Smooth muscle cell (in vitro differentiated cells): Measurements from ENCODE around the gene OAF. TPM values are rescaled to one million over a fixed set of nuclear protein-coding genes. Genes with fewer than 3 reads are reported as not detected.

Experiments
- DNase-seq: peaks from one replicate; lab custom pipeline; 2025; ENCODE audit not compliant: unreplicated experiment; lab: John Stamatoyannopoulos, UW
- H2AFZ ChIP-seq: fragments of 200-600 bp; sonication (generic); 2 replicates; pipeline ENCODE4 v1.6.0; 2016; ENCODE audit warnings: antibody characterized with exemption, low read depth, mild to moderate bottlenecking
- H3F3A ChIP-seq: fragments of 200-600 bp; sonication (generic); 2 replicates; pipeline ENCODE4 v1.6.0; 2017; ENCODE audit warnings: antibody characterized with exemption, low read depth
- H3K27ac ChIP-seq: fragments of 200-600 bp; sonication (generic); 2 replicates; pipeline ENCODE4 v1.5.1; 2016; ENCODE audit warnings: low read depth, mild to moderate bottlenecking
- H3K27me3 ChIP-seq: fragments of 200-600 bp; sonication (generic); 2 replicates; pipeline ENCODE4 v1.6.1; 2016; ENCODE audit warnings: low read depth, mild to moderate bottlenecking
- H3K36me3 ChIP-seq: fragments of 200-600 bp; sonication (generic); 2 replicates; pipeline ENCODE4 v1.5.1; 2016; ENCODE audit warnings: low read depth
- H3K4me1 ChIP-seq: fragments of 200-600 bp; sonication (generic); 2 replicates; pipeline ENCODE4 v1.5.1; 2016; ENCODE audit warnings: low read depth
- H3K4me2 ChIP-seq: fragments of 200-600 bp; sonication (generic); 2 replicates; pipeline ENCODE4 v1.6.0; 2016; ENCODE audit warnings: mild to moderate bottlenecking
- H3K4me3 ChIP-seq: fragments of 200-600 bp; sonication (generic); 2 replicates; pipeline ENCODE4 v1.5.1; 2016; ENCODE audit warnings: mild to moderate bottlenecking
- H3K79me2 ChIP-seq: fragments of 200-600 bp; sonication (generic); 2 replicates; pipeline ENCODE4 v1.6.0; 2016; ENCODE audit warnings: low read depth, mild to moderate bottlenecking
- H3K9ac ChIP-seq: fragments of 200-600 bp; sonication (generic); 2 replicates; pipeline ENCODE4 v1.6.0; 2016; ENCODE audit warnings: low read depth
- H3K9me3 ChIP-seq: fragments of 200-600 bp; sonication (generic); replicated peaks from 2 replicates; pipeline ENCODE4 v1.5.1; 2016; ENCODE audit warnings: low read depth
- H4K20me1 ChIP-seq: fragments of 200-600 bp; sonication (generic); 2 replicates; pipeline ENCODE4 v1.6.0; 2016; ENCODE audit warnings: low read depth
- CTCF ChIP-seq: fragments of 200-600 bp; sonication (generic); IDR thresholded peaks from 2 replicates; pipeline ENCODE4 v1.5.1; 2017; ENCODE audit warnings: borderline replicate concordance, mild to moderate bottlenecking, antibody characterized with exemption; ENCODE audit not compliant: insufficient read depth, poor library complexity, severe bottlenecking
- WGBS: methylation state at CpG from one replicate; pipeline ENCODE4 v1.1.7; 2016; ENCODE audit warnings: low lambda C conversion rate; 5-methylcytosine and 5-hydroxymethylcytosine counted together
- polyA plus RNA-seq: library from polyadenylated mRNA; unstranded; fragments of >200 nt; fragmentation: Nextera tagmentation; extraction: Ambion mirVana; gene quantifications from 2 replicates; pipeline ENCODE4 v1.2.1, GENCODE V29; 2016
- total RNA-seq: library from RNA; depleted of rRNA; stranded (reverse); fragments of >200 nt; gene quantifications from 2 replicates; pipeline ENCODE4 v1.2.3, GENCODE V29; 2014

The OAF gene
- total and polyA plus RNA-seq, 2 experiments from 2014 or later: 41.6 to 112 TPM

DNA sequence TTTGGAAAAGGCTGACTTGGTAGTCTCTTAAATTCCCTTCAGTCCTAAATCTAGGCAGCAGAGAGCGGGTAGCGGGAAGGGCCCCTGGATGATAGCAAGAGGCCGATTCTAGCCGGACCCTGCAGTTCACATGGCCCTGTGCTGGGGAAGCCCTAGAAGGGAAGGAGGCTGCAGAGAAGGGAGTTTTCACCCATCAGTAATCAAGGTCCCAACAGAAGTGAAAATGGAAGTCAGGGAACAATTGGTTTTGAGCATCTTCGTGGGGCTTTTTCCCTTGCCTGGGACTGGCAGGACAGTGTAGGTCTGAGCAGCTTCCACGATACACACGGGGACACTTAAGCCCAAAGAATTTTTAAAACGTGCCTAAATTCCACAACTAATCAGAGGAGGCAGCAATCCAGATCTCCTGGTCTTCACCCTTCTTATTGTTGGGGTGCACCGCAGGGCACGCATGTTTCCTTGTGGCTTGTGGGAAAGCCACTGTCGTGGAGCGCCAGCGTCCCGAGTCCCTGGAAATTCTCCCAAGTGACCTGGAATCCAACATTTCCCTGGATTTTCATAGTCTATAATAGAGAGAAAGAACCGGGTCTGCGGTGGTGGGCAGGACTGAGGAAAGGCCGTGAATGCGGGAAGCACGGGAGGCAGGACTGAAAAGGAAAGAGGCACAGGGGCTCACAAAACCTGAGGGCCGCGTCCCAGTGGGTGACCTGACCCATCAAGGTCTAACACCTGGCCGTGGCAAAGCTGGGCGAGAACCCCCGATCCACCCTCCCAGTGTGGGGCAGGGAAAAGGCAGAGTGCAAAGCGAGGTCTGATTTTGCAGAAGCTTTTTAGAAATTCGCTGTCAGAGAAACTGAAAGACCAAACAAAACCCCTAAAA lies 846 bp upstream of the OAF start:
- H2AFZ ChIP-seq: peak overlapping the region; percentile 50
- H3K4me3 ChIP-seq: peak overlapping the region; percentile 74
- H3K27ac ChIP-seq: peak overlapping the region; percentile 77
- no peak for TF ChIP-seq CTCF
- H3K4me1 ChIP-seq: peaks cover 16% of the 10 kb centered on the region
- DNase-seq: no peak
- 15% methylated on average over 26 of the region's 26 CpGs for WGBS
- H3F3A ChIP-seq: peaks cover 7% of the 10 kb centered on the region
- H3K27me3 ChIP-seq: no peaks in the 10 kb centered on the region
- peak overlapping the region; percentile 81 for H3K9ac ChIP-seq
- no peaks in the 10 kb centered on the region for H3K9me3 ChIP-seq
- H4K20me1 ChIP-seq: peaks cover 21% of the 10 kb centered on the region
- H3K4me2 ChIP-seq: peak overlapping the region; percentile 92
- H3K36me3 ChIP-seq: no peaks in the 10 kb centered on the region
- H3K79me2 ChIP-seq: peaks cover 37% of the 10 kb centered on the region

GRCh38 chr11:120211522-120212258 lies 858 bp downstream of the OAF start:
- 8% methylated on average over 14 of the region's 18 CpGs for WGBS
- peak overlapping the region; percentile 92 for H3K4me2 ChIP-seq
- H3K9ac ChIP-seq: peak overlapping the region; percentile 44
- TF ChIP-seq CTCF: no peak
- H3K79me2 ChIP-seq: peaks cover 54% of the 10 kb centered on the region
- H3K36me3 ChIP-seq: no peaks in the 10 kb centered on the region
- no peaks in the 10 kb centered on the region for H3K9me3 ChIP-seq
- peak overlapping the region; percentile 55 for H2AFZ ChIP-seq
- peaks cover 20% of the 10 kb centered on the region for H3K4me1 ChIP-seq
- no peak for DNase-seq
- H3K27me3 ChIP-seq: no peaks in the 10 kb centered on the region
- peaks cover 7% of the 10 kb centered on the region for H3F3A ChIP-seq
- H3K27ac ChIP-seq: peak overlapping the region; percentile 70
- H4K20me1 ChIP-seq: peaks cover 38% of the 10 kb centered on the region
- peak overlapping the region; percentile 74 for H3K4me3 ChIP-seq

DNA sequence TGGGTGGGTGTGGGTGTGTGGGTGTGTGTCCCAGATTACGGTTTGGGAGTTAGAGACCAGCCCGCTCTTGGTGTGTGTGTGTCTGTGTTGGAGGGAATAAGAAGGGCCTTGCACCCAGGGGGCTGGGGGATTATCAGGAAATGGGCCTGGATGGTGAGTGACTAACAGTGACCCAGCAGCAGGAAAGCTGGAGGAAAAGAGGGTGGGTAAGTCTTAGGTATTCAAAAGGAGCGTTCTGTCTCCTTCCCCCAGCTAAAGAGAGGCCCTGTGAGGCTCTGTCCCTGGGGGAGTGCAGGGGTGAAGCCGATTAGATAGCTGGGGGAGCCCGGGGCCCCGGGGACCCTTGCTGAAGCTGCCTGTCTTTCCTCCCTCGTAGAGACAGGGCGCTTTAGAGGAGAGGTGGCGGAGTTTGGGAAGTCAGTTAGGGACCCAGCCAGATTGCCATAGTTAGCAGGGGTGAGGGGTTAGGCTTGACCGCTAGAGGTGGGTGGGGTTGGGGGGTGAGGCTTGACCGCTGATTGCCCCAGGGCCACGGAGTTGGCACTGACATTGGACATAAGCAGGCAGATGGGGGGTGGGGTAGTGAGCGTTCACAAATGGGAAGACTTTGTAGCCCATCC lies 1.5 kb downstream of the OAF start:
- peaks cover 20% of the 10 kb centered on the region for H3K4me1 ChIP-seq
- H3K27ac ChIP-seq: peak overlapping the region; percentile 50
- H3K4me3 ChIP-seq: peak overlapping the region; percentile 74
- H3K9ac ChIP-seq: peak overlapping the region; percentile 44
- H3F3A ChIP-seq: peaks cover 7% of the 10 kb centered on the region
- H3K79me2 ChIP-seq: peaks cover 61% of the 10 kb centered on the region
- peaks cover 45% of the 10 kb centered on the region for H4K20me1 ChIP-seq
- no peak overlapping the region for H2AFZ ChIP-seq
- no peak for DNase-seq
- peak overlapping the region; percentile 92 for H3K4me2 ChIP-seq
- H3K9me3 ChIP-seq: no peaks in the 10 kb centered on the region
- 18% methylated on average over 13 of the region's 13 CpGs for WGBS
- H3K36me3 ChIP-seq: no peaks in the 10 kb centered on the region
- TF ChIP-seq CTCF: no peak
- H3K27me3 ChIP-seq: no peaks in the 10 kb centered on the region
